GM19240 (cell line): ENCODE data around the gene POU1F1.
"Not testable (repeated sequence)": the region's sequence is repeated elsewhere in the genome, so short reads cannot be mapped to it uniquely, and the experiment has no call there.

Experiments
- DNase-seq: peaks from one replicate; pipeline ENCODE4 v3.0.0; 2011; ENCODE audit warnings: low spot score; ENCODE audit not compliant: insufficient read length

The POU1F1 gene

DNA sequence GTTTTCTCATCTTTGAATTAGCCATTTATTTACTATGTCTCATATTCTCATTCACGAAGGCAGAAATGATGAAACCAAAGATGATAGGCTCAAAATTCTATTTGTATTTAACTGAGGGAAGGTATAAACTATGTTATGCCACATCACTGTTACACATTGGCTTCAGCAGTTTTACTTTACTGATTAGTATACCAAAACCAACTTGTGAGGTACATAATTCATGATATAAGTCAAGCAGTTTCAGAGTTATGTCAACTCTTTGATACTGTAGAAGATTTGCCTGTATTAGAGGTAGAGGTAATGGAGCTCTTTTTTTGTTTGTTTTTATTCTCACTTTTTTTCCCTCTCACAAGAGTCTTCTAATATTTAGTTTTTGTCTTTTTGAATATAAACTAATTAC lies 26.4 kb downstream of the POU1F1 start:
- no peak for DNase-seq

- no peak for DNase-seq
These were observed 27.6 kb downstream of the POU1F1 start for GRCh38 chr3:87248831-87249230.

GRCh38 chr3:87248231-87248630 lies 28.2 kb downstream of the POU1F1 start:
- DNase-seq, result not testable (repeated sequence)

DNA sequence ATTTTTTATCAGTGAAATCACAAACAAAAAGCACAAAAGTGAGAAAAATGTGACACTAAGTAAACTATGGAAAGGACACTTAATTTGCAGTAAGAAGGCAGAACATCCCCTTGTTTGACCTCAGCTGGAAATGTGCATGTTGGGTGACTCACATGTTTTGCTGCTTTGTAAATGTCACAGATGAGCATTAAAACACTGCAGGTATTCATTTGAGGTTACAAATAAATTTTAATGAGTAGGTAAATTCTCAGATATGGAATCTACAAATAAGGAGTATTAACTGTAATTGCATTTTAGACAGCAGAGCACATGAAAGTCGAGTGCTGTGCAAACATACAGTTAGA lies 29.0 kb downstream of the POU1F1 start:
- no peak for DNase-seq

DNA sequence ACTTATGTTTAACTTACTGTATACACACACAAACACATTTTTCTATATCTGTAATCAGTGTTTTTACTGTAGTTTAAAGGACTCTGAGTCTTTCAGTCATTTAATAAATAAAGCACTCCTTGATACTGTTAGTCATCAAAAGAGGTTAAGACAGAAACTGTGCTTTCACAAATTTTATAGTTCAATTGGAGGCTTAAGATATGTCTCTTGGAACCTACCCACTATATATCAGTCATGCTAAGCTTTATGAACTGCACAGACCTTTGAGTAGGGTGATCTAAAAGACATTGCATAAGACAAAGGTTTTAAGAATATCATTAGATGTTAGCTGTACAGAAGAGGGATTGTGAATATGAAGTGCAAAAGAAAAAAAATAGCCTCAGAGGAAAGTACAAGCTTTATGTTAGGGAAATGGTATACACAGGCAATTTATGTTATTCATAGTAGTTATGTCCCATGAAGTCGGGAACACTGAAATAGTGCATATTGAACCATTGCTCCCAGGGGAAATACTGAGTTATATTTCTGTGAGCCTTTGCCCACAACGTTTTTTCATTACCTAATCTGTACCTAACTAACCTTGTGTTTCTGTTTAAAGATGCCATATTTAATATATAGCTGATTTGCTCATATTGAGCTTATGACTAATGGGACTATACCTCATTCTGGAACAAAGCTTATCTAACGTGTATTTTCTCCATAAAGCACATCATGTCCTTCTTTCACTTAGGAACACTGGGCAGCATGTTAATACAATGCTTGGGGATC lies 29.5 kb downstream of the POU1F1 start:
- no peak for DNase-seq

DNA sequence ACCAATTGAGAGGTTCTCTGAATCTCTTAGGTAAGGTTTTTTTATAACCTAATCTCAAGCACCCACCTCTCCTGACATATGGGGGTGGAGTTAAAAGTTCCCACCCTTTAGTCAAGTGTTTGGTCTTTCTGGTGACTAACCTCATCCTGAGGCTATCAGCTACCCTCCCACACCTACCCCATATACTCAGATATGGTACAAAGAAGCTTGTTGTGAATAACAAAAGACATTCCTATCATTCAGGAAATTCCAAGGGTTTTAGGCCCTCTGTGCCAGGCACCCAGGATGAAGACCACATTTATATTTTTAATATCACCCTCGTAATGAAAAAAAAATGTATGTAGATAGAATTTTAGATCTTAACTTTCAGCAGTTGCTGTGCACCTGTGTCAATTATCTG lies 40.3 kb downstream of the POU1F1 start:
- no peak for DNase-seq

GRCh38 chr3:87233805-87234204 lies 42.6 kb downstream of the POU1F1 start:
- DNase-seq, result no peak

DNA sequence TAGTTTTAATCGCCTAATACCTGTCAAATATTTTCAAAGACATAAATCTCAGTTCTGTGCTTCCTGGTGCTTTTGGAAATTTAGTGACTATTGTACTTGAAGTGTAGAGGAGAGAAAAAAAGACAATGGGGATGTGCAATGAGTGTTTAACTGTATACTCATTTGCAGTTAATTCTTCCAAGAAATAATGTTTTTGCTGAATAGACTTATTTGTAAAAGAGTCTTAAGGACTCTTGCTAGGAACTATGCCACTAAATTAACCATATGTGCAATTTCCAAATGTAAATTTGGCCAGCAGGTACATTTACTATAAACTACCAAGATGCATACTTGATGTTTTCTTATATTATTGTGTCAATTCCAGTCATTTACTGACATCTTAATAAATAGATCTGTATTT lies 47.3 kb downstream of the POU1F1 start:
- DNase-seq, result no peak

- DNase-seq, result no peak
These were observed 48.1 kb downstream of the POU1F1 start for GRCh38 chr3:87228316-87228715.

- no peak for DNase-seq
These were observed 48.6 kb downstream of the POU1F1 start for GRCh38 chr3:87227835-87228144.

DNA sequence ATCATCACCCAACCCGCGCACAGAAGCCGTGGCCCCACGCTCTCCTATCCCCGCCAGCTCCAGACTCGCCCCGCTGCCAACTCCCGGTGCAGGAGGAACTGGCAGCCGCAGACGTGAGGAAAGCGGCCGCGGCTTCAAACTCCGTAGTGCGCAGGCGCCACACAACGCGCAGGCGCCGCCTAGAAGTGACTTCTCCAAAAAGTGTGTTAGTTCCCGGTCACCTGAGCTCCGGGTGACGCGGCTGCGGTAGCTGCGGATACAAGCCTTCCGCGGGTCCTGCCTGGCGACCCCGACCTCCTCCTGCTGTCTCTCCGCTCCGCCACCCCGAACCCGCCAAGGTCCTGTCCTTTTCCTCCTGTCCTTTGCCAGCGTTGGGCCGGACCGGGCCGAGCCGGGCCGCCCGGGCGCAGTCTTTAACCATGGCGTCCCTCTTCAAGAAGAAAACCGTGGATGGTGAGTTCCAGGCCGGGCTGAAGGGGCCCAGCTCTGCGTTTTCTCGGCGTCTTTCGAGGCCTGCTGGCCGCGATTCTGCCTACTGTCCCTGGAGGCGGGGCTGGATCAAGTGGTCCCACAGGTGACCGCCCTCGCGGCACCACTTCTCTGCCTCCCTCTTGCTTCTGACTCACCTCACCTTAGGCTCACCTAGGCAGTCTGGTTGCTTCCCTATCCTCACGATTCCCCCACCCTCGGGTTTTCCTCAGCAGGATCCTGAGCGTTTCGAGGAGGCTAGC lies 49.1 kb downstream of the POU1F1 start, which contains the start of gene CHMP2B:
Gene CHMP2B (plus strand): TSS at position 206 of the 731 bp plus-strand sequence. CDS start 214 bp downstream, at position 420.
- DNase-seq, result peak; percentile 48

- DNase-seq, result no peak
These were observed 50.7 kb downstream of the POU1F1 start for GRCh38 chr3:87225659-87226058.

GRCh38 chr3:87219611-87220010 lies 56.8 kb downstream of the POU1F1 start:
- no peak for DNase-seq

- no peak for DNase-seq
These were observed 57.8 kb downstream of the POU1F1 start for GRCh38 chr3:87218560-87218959.
